GM06990 (cell line): ENCODE data around the gene MRPL10.
"Not testable (repeated sequence)": the region's sequence is repeated elsewhere in the genome, so short reads cannot be mapped to it uniquely, and the experiment has no call there.

Experiments used
- DNase-seq: peaks from one replicate; pipeline ENCODE4 v3.0.0-alpha.2; 2011; ENCODE audit not compliant: insufficient read length; ENCODE audit errors: extremely low read depth
- H3K27me3 ChIP-seq: replicated peaks from 2 replicates; pipeline ENCODE4 v1.6.0; 2011; ENCODE audit warnings: low read length; ENCODE audit not compliant: control insufficient read depth, insufficient read depth
- H3K36me3 ChIP-seq: 2 replicates; pipeline ENCODE4 v1.5.1; 2011; ENCODE audit warnings: low read length; ENCODE audit not compliant: control insufficient read depth, insufficient read depth
- H3K4me3 ChIP-seq: replicated peaks from 2 replicates; pipeline ENCODE4 v1.5.1; 2011; ENCODE audit warnings: low read depth, mild to moderate bottlenecking, control low read depth, low read length
- CTCF ChIP-seq: IDR thresholded peaks from 2 replicates; pipeline ENCODE4 v1.5.1; 2011; ENCODE audit warnings: low read length, control low read depth, mild to moderate bottlenecking, inconsistent platforms; ENCODE audit not compliant: insufficient read depth, poor library complexity, severe bottlenecking

Gene MRPL10

GRCh38 chr17:47774331-47774730, 57.0 kb downstream of the MRPL10 start:
- H3K4me3 ChIP-seq = no peak overlapping the region
- DNase-seq = no peak
- no peaks in the 10 kb centered on the region; the same call in 1 of the 2 replicates for H3K27me3 ChIP-seq
- H3K36me3 ChIP-seq = no peaks in the 10 kb centered on the region
- no peak for TF ChIP-seq CTCF

GRCh38 chr17:47773649-47774048, 57.7 kb downstream of the MRPL10 start:
- DNase-seq, H3K27me3 ChIP-seq, H3K36me3 ChIP-seq, H3K4me3 ChIP-seq: not testable (repeated sequence)
